Omental fat pad (tissue), 4 donors: ENCODE measurements around the gene MLPH. TPM values are rescaled to one million over a fixed set of nuclear protein-coding genes. Genes with fewer than 3 reads are reported as not detected.

Source experiments
- ATAC-seq: fragments of 150-250 bp; one replicate; pipeline ENCODE4 v1.9.1; 2016; ENCODE audit warnings: mild to moderate bottlenecking, moderate library complexity; ENCODE audit not compliant: low FRiP score
- DNase-seq: peaks from one replicate; pipeline ENCODE4 v3.0.0-alpha.2; 2019; ENCODE audit warnings: low spot score
- CTCF ChIP-seq, 3 donors: fragments of 450-650 bp; IDR thresholded peaks; one replicate each; pipeline ENCODE4 v1.5.1; 2016 to 2017; ENCODE audit warnings: antibody characterized with exemption in 3 of 3, mild to moderate bottlenecking in 3 of 3, moderate library complexity in 2 of 3
- total RNA-seq, 4 donors: library from RNA; depleted of rRNA; stranded (reverse); fragments of >200 nt; gene quantifications; one replicate each; pipeline ENCODE4 v1.1.0, GENCODE V29; 2016

Gene MLPH
- total RNA-seq, 4 donors from 2014 or later = 3.8 to 23.6 (median 6.4) TPM

GRCh38 chr2:237557633-237558015, 70.6 kb downstream of the MLPH start:
- TF ChIP-seq CTCF (IDR thresholded peaks at IDR 0.05) = no peak
- DNase-seq (no peak), ATAC-seq (no peak)

- peak; percentile 58 for DNase-seq
- ATAC-seq = no peak
- no peak for TF ChIP-seq CTCF (IDR thresholded peaks at IDR 0.05)
These were observed 72.0 kb downstream of the MLPH start for GRCh38 chr2:237558961-237559641.

- DNase-seq = no peak
- ATAC-seq = no peak
- TF ChIP-seq CTCF (IDR thresholded peaks at IDR 0.05) = no peak
These were observed 74.2 kb downstream of the MLPH start for GRCh38 chr2:237561221-237561620.

- DNase-seq = no peak
- ATAC-seq = no peak
- TF ChIP-seq CTCF (IDR thresholded peaks at IDR 0.05) = no peak
These were observed 76.8 kb downstream of the MLPH start for GRCh38 chr2:237563816-237564215.

- TF ChIP-seq CTCF (IDR thresholded peaks at IDR 0.05) = no peak
- ATAC-seq (no peak), DNase-seq (no peak)
These were observed 77.6 kb downstream of the MLPH start for GRCh38 chr2:237564526-237565131.

- DNase-seq (no peak), ATAC-seq (no peak)
- no peak for TF ChIP-seq CTCF (IDR thresholded peaks at IDR 0.05)
These were observed 78.9 kb downstream of the MLPH start for GRCh38 chr2:237565974-237566373.
